ENCODE data around the gene SLC6A17.

DNA sequence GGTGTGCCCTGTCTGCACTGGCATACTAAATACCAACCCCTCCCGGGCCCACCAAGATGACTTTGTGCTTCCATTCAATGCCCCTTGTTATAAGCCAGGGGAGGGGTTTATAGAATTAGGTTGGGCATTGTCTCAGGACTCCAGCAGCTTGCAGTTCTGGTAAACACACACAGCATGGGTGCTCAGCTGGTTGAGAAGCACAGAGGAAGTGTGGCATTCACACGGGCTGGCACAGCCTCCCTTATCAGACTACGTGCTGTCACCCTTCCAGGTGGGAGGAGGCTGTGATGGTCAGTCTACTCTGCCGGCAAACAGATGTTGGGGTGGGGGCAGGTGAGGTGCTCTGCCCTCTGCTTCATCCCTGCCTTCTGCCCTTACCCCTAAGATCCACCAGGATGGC lies 15.0 kb upstream of the SLC6A17 start:
- TF ChIP-seq, protein P1, sequence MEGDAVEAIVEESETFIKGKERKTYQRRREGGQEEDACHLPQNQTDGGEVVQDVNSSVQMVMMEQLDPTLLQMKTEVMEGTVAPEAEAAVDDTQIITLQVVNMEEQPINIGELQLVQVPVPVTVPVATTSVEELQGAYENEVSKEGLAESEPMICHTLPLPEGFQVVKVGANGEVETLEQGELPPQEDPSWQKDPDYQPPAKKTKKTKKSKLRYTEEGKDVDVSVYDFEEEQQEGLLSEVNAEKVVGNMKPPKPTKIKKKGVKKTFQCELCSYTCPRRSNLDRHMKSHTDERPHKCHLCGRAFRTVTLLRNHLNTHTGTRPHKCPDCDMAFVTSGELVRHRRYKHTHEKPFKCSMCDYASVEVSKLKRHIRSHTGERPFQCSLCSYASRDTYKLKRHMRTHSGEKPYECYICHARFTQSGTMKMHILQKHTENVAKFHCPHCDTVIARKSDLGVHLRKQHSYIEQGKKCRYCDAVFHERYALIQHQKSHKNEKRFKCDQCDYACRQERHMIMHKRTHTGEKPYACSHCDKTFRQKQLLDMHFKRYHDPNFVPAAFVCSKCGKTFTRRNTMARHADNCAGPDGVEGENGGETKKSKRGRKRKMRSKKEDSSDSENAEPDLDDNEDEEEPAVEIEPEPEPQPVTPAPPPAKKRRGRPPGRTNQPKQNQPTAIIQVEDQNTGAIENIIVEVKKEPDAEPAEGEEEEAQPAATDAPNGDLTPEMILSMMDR (IDR thresholded peaks at IDR 0.05), result no peak
- TF ChIP-seq POLR2A (IDR thresholded peaks at IDR 0.05), result no peak

Data from adrenal gland (tissue), 5 donors.